Dermis microvascular lymphatic vessel endothelial cell (primary cell): Measurements from ENCODE around the gene TNFRSF1A. TPM values are rescaled to one million over a fixed set of nuclear protein-coding genes. Genes with fewer than 3 reads are reported as not detected.
"Not testable (repeated sequence)": the region's sequence is repeated elsewhere in the genome, so short reads cannot be mapped to it uniquely, and the experiment has no call there.

Experiments used
- DNase-seq, 2 donors: peaks; one replicate each; pipeline versions ENCODE4 v3.0.0 to v3.0.0-alpha.2; 2010; ENCODE audit warnings: low read depth in 2 of 2
- total RNA-seq: library from RNA; depleted of rRNA; stranded (reverse); fragments of >200 nt; gene quantifications from 2 replicates; pipeline ENCODE4 v1.2.1, GENCODE V29; 2014

TNFRSF1A gene
- total RNA-seq, 1 donor from 2014 or later: 41.7 TPM

GRCh38 chr12:6307529-6307928, 34.3 kb downstream of the TNFRSF1A start:
- DNase-seq: no peak

- no peak for DNase-seq
Measured at GRCh38 chr12:6306599-6307220, 35.2 kb downstream of the TNFRSF1A start.

- DNase-seq: no peak
Measured at GRCh38 chr12:6306151-6306550, 35.7 kb downstream of the TNFRSF1A start.

GRCh38 chr12:6303071-6303470, 38.8 kb downstream of the TNFRSF1A start:
- no peak for DNase-seq

GRCh38 chr12:6302621-6303020, 39.3 kb downstream of the TNFRSF1A start:
- no peak for DNase-seq

GRCh38 chr12:6301721-6302120, 40.2 kb downstream of the TNFRSF1A start:
- DNase-seq: no peak

- no peak for DNase-seq
Measured at GRCh38 chr12:6297170-6297569, 44.7 kb downstream of the TNFRSF1A start.

GRCh38 chr12:6295094-6295811, 46.6 kb downstream of the TNFRSF1A start:
- peak; percentile 90 to 96 for DNase-seq

GRCh38 chr12:6294156-6295093, 47.5 kb downstream of the TNFRSF1A start:
- DNase-seq: no peak

GRCh38 chr12:6292606-6293005, 49.3 kb downstream of the TNFRSF1A start:
- no peak for DNase-seq

GRCh38 chr12:6289906-6290305, 52.0 kb downstream of the TNFRSF1A start:
- DNase-seq: not testable (repeated sequence)

GRCh38 chr12:6289081-6289480, 52.8 kb downstream of the TNFRSF1A start:
- DNase-seq: not testable (repeated sequence)

GRCh38 chr12:6288235-6288634, 53.6 kb downstream of the TNFRSF1A start:
- no peak for DNase-seq

GRCh38 chr12:6285532-6286306, 56.2 kb downstream of the TNFRSF1A start:
- DNase-seq: no peak

GRCh38 chr12:6285063-6285477, 56.8 kb downstream of the TNFRSF1A start:
- DNase-seq: peak; percentile 55 to 76

- DNase-seq: no peak
Measured at GRCh38 chr12:6284273-6284672, 57.6 kb downstream of the TNFRSF1A start.

- DNase-seq: no peak
Measured at GRCh38 chr12:6282453-6282840, 59.4 kb downstream of the TNFRSF1A start.

GRCh38 chr12:6281081-6281809, 60.6 kb downstream of the TNFRSF1A start:
- DNase-seq: no peak

GRCh38 chr12:6280672-6281071, 61.2 kb downstream of the TNFRSF1A start:
- DNase-seq: no peak

- peak; percentile 54 to 85 for DNase-seq
Measured at GRCh38 chr12:6280053-6280469, 61.8 kb downstream of the TNFRSF1A start.

GRCh38 chr12:6279631-6280030, 62.2 kb downstream of the TNFRSF1A start:
- no peak for DNase-seq
